PC-3 (cell line): Measurements from ENCODE around the gene UNC5B. TPM values are rescaled to one million over a fixed set of nuclear protein-coding genes. Genes with fewer than 3 reads are reported as not detected.

ENCODE experiments used
- ATAC-seq: fragments of 200-7000 bp; cut with Tn5 transposase; 2 replicates; pipeline ENCODE4 v1.9.1; 2020; ENCODE audit warnings: mild to moderate bottlenecking, moderate library complexity
- BruUV-seq: library from RNA; stranded (reverse); fragments of 400-500 nt; replicated peaks from 2 replicates; lab custom pipeline; 2021; lab: Mats Ljungman, UMichigan
- CTCF ChIA-PET: fragments of 300-600 bp; sonication (Branson Sonifier 250); formaldehyde crosslinking; loops from one replicate; lab custom pipeline; 2022; ENCODE audit warnings: antibody characterized with exemption; lab: Charles Lee
- POLR2A ChIA-PET: fragments of 300-600 bp; sonication (Branson Sonifier 250); formaldehyde crosslinking; loops from one replicate; lab custom pipeline; 2022; ENCODE audit warnings: antibody characterized with exemption; ENCODE audit not compliant: unreplicated experiment; lab: Charles Lee
- DNase-seq: peaks from one replicate; pipeline ENCODE4 v3.0.0-alpha.2; 2015
- H2AFZ ChIP-seq: fragments of 300-600 bp; sonication (generic); 2 replicates; pipeline ENCODE4 v1.6.0; 2016; ENCODE audit warnings: antibody characterized with exemption, low read length
- H3F3A ChIP-seq: fragments of 300-600 bp; sonication (generic); one replicate; pipeline ENCODE4 v1.6.0; 2017; ENCODE audit warnings: antibody characterized with exemption, low read length, control low read depth, mild to moderate bottlenecking; ENCODE audit not compliant: unreplicated experiment
- H3K27ac ChIP-seq: fragments of 300-600 bp; sonication (generic); 2 replicates; pipeline ENCODE4 v1.5.1; 2016; ENCODE audit warnings: mild to moderate bottlenecking, low read length
- H3K27me3 ChIP-seq: fragments of 300-600 bp; sonication (generic); 2 replicates; pipeline ENCODE4 v1.6.1; 2016; ENCODE audit warnings: low read length, mixed read lengths
- H3K36me3 ChIP-seq: fragments of 300-600 bp; sonication (generic); 2 replicates; pipeline ENCODE4 v1.6.1; 2016; ENCODE audit warnings: low read depth, mixed run types, low read length, mixed read lengths
- H3K4me1 ChIP-seq: fragments of 300-600 bp; sonication (generic); 2 replicates; pipeline ENCODE4 v1.5.1; 2016; ENCODE audit warnings: low read length; ENCODE audit not compliant: insufficient read depth
- H3K4me2 ChIP-seq: fragments of 300-600 bp; sonication (generic); 2 replicates; pipeline ENCODE4 v1.6.0; 2016; ENCODE audit warnings: low read length
- H3K4me3 ChIP-seq: fragments of 300-600 bp; sonication (generic); 2 replicates; pipeline ENCODE4 v1.5.1; 2016; ENCODE audit warnings: mild to moderate bottlenecking, low read length, mixed read lengths
- H3K79me2 ChIP-seq: fragments of 300-600 bp; sonication (generic); 2 replicates; pipeline ENCODE4 v1.6.1; 2017; ENCODE audit warnings: low read length, mixed read lengths
- H3K9ac ChIP-seq: fragments of 300-600 bp; sonication (generic); 2 replicates; pipeline ENCODE4 v1.6.0; 2016; ENCODE audit warnings: mild to moderate bottlenecking, low read length
- H3K9me2 ChIP-seq: fragments of 300-600 bp; sonication (generic); replicated peaks from 2 replicates; pipeline ENCODE4 v1.6.1; 2016; ENCODE audit warnings: mixed run types, low read length, mixed read lengths
- H3K9me3 ChIP-seq: fragments of 300-600 bp; sonication (generic); 2 replicates; pipeline ENCODE4 v1.6.1; 2016; ENCODE audit warnings: low read length, mixed read lengths
- H4K20me1 ChIP-seq: fragments of 300-600 bp; sonication (generic); 2 replicates; pipeline ENCODE4 v1.6.1; 2016; ENCODE audit warnings: low read length, mixed read lengths
- EZH2 ChIP-seq: fragments of 300-600 bp; sonication (generic); IDR thresholded peaks from one replicate; pipeline ENCODE4 v1.6.1; 2017; ENCODE audit warnings: antibody characterized with exemption, mild to moderate bottlenecking, low read length; ENCODE audit not compliant: unreplicated experiment
- EZH2phosphoT487 ChIP-seq: fragments of 300-600 bp; sonication (generic); IDR thresholded peaks from 2 replicates; pipeline ENCODE4 v1.6.1; 2018; ENCODE audit warnings: mild to moderate bottlenecking, antibody characterized with exemption, low read length, borderline replicate concordance
- intact Hi-C: fragments of 100-400 bp; cut with micrococcal nuclease; formaldehyde crosslinking; loops from 2 replicates; pipeline ENCODE4 v1.9.0; 2023
- total RNA-seq: library from RNA; depleted of rRNA; stranded (reverse); fragments of >200 nt; gene quantifications from 2 replicates; pipeline ENCODE4 v1.2.3, GENCODE V29; 2014
- TF ChIP-seq, protein P1 (sequence below): fragments of 300-600 bp; sonication (generic); conservative IDR thresholded peaks from 2 replicates; pipeline ENCODE4 v1.5.1; 2017; ENCODE audit warnings: antibody characterized with exemption, low read depth, mild to moderate bottlenecking, low read length

Gene UNC5B
- total RNA-seq, 1 experiment from 2014 or later: 0.26 TPM

DNA sequence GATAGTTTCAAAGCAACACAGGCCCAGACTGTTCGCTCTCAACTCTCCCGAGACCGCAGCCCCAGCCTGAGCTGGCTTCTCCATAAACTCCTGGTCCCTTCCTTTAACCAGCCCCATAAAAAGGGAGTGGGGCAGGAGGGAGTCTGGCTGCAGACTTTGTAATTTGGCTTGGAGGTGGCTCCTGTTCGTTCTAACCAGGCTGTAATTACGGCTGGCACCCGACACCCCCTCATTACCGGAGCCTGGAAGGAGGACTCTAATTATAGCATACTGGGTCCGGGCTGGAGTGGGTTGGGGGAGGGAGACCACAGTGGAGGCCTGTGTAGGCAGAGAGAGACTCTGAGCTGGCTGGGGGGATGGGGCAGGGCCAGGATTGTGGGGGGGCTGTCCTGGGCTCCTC is 49.7 kb downstream of the UNC5B start:
- ChIA-PET CTCF (no interaction called here), POLR2A (no interaction called here)
- BruUV-seq: no TSS peak
- no peak overlapping the region for H3K4me3 ChIP-seq
- no peak overlapping the region for H2AFZ ChIP-seq
- intact Hi-C loops: no loop called here
- no peak overlapping the region for H3K4me2 ChIP-seq
- no peak for TF ChIP-seq EZH2phosphoT487
- TF ChIP-seq, protein P1, sequence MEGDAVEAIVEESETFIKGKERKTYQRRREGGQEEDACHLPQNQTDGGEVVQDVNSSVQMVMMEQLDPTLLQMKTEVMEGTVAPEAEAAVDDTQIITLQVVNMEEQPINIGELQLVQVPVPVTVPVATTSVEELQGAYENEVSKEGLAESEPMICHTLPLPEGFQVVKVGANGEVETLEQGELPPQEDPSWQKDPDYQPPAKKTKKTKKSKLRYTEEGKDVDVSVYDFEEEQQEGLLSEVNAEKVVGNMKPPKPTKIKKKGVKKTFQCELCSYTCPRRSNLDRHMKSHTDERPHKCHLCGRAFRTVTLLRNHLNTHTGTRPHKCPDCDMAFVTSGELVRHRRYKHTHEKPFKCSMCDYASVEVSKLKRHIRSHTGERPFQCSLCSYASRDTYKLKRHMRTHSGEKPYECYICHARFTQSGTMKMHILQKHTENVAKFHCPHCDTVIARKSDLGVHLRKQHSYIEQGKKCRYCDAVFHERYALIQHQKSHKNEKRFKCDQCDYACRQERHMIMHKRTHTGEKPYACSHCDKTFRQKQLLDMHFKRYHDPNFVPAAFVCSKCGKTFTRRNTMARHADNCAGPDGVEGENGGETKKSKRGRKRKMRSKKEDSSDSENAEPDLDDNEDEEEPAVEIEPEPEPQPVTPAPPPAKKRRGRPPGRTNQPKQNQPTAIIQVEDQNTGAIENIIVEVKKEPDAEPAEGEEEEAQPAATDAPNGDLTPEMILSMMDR: no peak
- TF ChIP-seq EZH2: no peak
- H3K27ac ChIP-seq: no peak overlapping the region
- no peaks in the 10 kb centered on the region for H3K27me3 ChIP-seq
- no peaks in the 10 kb centered on the region for H3K4me1 ChIP-seq
- no peaks in the 10 kb centered on the region for H3K36me3 ChIP-seq
- H3K9ac ChIP-seq: no peak overlapping the region
- no peak for ATAC-seq
- DNase-seq: no peak
- H3F3A ChIP-seq: no peaks in the 10 kb centered on the region
- no peaks in the 10 kb centered on the region for H3K9me2 ChIP-seq
- no peaks in the 10 kb centered on the region for H3K79me2 ChIP-seq
- no peaks in the 10 kb centered on the region for H3K9me3 ChIP-seq
- no peaks in the 10 kb centered on the region for H4K20me1 ChIP-seq

DNA sequence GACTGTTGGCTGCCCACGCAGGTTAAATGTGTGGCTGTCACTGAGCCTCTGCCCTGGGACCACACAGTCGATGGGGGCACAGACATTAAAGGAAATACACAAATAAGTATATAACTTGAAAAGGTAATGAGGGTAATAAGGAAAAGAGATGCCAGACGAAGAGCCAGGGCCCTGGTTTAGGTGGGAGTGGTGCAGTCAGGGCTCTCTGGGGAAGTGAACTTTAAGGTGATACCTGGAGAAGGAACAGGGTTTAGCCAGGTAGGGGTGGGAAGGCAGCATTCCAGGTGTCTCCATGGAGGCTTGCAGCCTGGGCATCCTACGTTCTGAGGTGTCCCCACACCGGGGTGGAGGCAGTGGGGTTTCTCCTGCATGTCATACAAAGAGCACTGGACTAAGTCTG is 50.4 kb downstream of the UNC5B start:
- Histone ChIP-seq H3K36me3 (no peaks in the 10 kb centered on the region), H3K4me2 (no peak overlapping the region), H3K27ac (no peak overlapping the region), H4K20me1 (no peaks in the 10 kb centered on the region), H3K9me2 (no peaks in the 10 kb centered on the region), H3K9ac (no peak overlapping the region), H3K27me3 (no peaks in the 10 kb centered on the region), H3K79me2 (no peaks in the 10 kb centered on the region), H3K4me3 (no peak overlapping the region), H3K4me1 (no peaks in the 10 kb centered on the region), H3F3A (no peaks in the 10 kb centered on the region), H2AFZ (no peak overlapping the region), H3K9me3 (no peaks in the 10 kb centered on the region)
- CTCF ChIA-PET: no interaction called here
- no peak for TF ChIP-seq EZH2
- no peak for TF ChIP-seq EZH2phosphoT487
- TF ChIP-seq, protein P1: no peak
- ATAC-seq (no peak), DNase-seq (no peak)
- BruUV-seq: no TSS peak
- POLR2A ChIA-PET: no interaction called here
- intact Hi-C loops: no loop called here

DNA sequence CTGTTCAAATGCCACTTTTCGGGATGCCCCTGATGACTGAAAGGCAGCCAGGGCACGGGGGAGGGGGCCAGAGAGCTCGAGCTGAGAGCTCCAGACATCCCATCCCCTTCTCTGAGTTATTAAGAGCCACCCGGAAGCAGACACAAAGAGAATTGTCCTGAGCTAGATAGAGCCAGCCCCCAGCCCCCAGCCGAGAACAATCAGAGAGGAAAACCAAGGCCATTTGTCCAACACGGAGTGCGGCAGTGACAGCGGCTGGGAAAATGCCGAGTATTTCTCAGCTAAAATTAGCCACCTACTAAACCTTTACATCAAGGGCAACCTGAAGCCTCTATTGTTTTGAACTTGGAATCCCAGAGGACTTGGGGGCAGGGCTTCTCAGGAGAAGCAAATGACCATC is 51.0 kb downstream of the UNC5B start:
- Histone ChIP-seq H2AFZ (no peak overlapping the region), H3K9ac (no peak overlapping the region), H3K27me3 (no peaks in the 10 kb centered on the region), H3K4me3 (no peak overlapping the region), H3K79me2 (no peaks in the 10 kb centered on the region), H4K20me1 (no peaks in the 10 kb centered on the region), H3K4me2 (no peak overlapping the region), H3K36me3 (no peaks in the 10 kb centered on the region), H3K27ac (no peak overlapping the region), H3K9me3 (no peaks in the 10 kb centered on the region), H3F3A (no peaks in the 10 kb centered on the region), H3K9me2 (no peaks in the 10 kb centered on the region), H3K4me1 (no peaks in the 10 kb centered on the region)
- no TSS peak for BruUV-seq
- no peak for ATAC-seq
- ChIA-PET POLR2A (no interaction called here), CTCF (no interaction called here)
- no peak for DNase-seq
- TF ChIP-seq EZH2 (no peak), EZH2phosphoT487 (no peak)
- TF ChIP-seq, protein P1: no peak
- intact Hi-C loops: no loop called here
